HK-2 (cell line): ENCODE data around the gene PARD6A.

ENCODE experiments used
- DNase-seq: peaks from one replicate; pipeline ENCODE4 v3.0.0-alpha.2; 2018; ENCODE audit not compliant: unreplicated experiment

PARD6A gene, protein sequence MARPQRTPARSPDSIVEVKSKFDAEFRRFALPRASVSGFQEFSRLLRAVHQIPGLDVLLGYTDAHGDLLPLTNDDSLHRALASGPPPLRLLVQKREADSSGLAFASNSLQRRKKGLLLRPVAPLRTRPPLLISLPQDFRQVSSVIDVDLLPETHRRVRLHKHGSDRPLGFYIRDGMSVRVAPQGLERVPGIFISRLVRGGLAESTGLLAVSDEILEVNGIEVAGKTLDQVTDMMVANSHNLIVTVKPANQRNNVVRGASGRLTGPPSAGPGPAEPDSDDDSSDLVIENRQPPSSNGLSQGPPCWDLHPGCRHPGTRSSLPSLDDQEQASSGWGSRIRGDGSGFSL

DNA sequence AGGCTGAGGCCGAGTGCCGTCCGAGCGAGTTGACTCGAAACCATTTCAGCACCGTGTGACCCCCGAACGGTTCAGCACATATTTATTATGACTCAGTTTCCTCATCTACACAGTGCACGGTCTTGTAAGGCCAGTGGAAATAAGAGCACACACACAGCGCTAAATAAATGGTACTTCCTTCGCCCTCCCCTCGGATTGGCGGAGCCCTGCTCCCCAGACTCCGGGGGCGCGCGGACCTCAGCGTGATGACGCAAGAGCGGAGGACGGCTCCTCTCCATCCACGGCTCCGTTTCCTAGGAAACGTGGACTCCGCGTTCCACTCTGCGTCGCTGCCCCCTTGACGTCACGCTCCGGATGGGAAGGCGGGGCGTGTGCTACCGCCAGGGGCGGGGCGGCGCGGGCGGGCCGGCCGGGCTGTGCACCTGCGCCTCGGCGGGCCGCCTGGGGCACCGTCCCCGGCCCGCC is at the start of gene PARD6A:
PARD6A (plus strand) TSS at position 397 of the 465 bp plus-strand sequence. CDS start 79 bp downstream, outside the sequence.
- DNase-seq: peak; percentile 86

DNA sequence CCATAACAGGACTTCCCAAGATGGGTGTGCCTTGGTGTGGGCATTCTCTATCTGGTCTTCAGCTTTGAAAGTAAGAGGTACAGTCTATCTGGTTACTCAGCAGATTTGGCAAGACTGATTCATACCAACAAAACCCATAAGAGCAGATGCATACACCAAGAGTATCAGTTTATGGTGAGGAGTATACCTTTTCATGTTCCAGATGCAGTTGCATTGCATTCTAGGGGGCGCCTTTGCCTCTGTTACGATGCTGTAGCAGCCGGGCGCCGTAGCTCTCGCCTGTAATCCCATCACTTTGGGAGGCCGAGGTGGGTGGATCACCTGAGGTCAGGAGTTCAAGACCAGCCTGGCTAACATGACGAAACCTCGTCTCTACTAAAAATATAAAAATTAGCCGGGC is 47.0 kb upstream of the PARD6A start:
- DNase-seq: no peak

DNA sequence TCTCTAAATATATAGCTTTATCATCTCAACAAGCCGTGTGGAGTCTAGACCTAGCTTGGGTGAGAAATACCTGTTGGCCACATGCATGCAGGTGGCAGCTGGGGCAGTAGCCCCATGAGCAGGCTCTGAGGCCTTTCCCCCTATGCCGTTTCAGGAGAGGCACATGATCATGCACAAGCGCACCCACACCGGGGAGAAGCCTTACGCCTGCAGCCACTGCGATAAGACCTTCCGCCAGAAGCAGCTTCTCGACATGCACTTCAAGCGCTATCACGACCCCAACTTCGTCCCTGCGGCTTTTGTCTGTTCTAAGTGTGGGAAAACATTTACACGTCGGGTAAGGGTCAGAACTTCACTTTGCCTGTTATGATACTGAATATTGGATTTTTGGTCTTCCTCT is 32.5 kb upstream of the PARD6A start:
- no peak for DNase-seq

DNA sequence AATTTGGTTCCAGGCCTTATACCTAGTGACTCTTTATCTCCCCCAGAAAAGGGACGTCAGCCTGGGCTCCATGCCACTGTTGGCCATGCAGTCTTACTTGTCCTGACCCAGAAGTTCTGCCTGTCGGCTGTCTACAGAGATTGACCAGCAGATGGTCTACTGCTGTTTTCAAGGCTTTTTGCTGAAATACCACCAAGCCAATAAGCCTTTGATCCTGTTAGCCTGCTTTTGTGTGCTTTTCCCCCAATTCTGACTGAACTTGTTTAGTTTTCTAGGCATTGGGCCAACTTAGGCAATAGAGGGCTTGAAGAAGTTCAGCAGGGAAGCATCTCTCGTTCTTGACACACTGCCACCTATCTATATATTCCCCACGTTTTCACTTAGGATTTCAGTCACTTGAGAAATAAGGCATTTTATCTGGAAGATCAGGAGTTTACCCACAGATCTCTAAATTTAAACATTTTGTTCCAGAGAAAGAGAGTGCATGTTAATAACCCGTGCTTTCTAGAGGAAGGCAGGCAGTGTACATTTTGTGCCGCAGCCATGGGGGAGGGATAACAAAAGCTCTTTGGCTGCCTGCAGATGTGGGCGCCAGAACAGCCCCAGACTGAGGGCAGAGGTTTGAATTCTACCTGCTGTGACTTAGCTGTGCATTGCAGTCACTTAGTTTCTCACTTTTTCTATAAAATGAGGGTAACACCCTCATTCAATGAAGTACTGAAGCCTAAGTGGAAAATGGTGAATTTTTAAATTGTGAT is 28.2 kb upstream of the PARD6A start:
- no peak for DNase-seq

DNA sequence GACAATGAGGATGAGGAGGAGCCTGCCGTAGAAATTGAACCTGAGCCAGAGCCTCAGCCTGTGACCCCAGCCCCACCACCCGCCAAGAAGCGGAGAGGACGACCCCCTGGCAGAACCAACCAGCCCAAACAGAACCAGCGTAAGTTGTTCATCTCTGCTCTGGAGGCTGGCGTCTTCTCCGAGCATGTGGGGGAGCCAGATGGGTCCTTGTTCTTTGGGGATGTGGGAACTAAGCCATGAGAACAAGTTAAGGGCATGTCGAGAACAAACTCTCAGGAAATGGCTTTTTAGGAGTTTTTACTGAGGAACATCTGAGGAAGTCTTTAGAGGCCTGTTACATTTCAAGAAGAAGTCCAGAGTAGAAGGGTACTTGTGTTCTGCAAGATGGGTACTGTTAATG is 24.0 kb upstream of the PARD6A start:
- no peak for DNase-seq

DNA sequence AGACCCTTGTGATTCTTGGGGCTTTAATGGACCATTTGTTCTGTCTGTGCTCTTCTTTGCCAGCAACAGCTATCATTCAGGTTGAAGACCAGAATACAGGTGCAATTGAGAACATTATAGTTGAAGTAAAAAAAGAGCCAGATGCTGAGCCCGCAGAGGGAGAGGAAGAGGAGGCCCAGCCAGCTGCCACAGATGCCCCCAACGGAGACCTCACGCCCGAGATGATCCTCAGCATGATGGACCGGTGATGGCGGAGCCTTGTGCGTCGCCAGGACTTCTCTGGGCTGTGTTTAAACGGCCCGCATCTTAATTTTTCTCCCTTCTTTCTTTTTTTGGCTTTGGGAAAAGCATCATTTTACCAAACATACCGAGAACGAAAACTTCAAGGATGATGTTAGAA is 23.1 kb upstream of the PARD6A start:
- DNase-seq: no peak

DNA sequence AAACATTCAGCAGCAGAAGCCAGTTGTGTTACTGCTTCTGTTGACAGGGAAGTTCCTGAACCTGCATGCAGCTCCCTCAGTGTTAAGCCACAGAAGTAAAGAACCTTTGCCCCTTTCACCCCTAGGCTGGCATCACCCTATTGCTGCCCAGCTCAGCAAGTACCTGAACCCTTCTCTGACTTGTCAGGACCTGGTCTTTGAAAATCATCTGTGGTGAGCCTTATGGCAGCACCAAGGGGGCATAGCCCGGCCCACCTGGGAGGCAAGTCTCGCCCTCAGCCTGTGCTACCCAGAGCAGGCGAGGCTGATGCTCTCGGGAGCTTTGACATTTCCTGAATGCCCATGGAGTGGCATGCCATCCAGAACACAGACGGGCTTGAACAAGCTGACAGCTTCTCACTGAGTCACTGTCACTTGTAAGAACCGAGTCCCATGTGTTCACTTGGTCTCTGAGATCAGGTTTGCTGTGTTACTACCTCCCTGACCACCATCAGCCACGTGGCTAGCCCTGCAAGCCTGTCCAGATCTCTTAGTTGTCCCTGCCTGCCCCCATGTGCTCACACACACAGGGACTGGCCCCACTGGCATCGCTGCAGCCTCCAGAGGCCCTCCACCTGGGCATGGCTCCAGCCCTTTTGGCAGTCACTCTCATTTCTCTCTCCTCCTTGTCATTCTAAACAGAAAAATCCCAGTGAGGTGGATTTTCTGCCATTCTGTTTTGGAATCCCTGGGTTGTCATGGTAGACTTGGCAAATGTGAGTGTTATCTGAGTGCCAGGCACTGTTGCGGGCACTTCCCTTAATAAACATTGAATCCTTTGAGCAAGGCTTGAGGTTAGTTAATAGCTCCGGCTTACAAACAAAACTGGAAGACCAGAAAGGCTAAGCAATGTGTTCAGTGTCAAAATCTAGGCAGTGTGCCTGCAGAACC is 18.7 kb upstream of the PARD6A start:
- no peak for DNase-seq

DNA sequence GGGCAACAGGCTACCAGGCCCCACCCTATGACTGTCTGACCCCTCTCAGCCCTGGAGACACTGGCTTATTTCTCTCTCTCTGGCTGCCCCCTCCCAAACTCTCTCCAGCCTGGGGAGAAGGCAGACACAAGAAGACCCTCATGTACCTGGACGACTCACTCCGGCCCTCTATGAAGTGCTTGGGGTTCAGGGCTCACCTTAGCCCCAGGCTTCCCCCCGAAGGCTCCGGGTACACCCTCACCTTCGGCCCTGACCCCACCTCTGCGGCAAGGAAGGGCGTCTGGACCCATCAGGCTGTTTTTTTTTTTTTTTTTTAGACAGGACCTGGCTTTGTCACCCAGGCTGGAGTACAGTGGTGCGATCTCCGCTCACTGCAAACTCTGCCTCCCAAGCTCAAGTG is 16.7 kb upstream of the PARD6A start:
- DNase-seq: no peak

DNA sequence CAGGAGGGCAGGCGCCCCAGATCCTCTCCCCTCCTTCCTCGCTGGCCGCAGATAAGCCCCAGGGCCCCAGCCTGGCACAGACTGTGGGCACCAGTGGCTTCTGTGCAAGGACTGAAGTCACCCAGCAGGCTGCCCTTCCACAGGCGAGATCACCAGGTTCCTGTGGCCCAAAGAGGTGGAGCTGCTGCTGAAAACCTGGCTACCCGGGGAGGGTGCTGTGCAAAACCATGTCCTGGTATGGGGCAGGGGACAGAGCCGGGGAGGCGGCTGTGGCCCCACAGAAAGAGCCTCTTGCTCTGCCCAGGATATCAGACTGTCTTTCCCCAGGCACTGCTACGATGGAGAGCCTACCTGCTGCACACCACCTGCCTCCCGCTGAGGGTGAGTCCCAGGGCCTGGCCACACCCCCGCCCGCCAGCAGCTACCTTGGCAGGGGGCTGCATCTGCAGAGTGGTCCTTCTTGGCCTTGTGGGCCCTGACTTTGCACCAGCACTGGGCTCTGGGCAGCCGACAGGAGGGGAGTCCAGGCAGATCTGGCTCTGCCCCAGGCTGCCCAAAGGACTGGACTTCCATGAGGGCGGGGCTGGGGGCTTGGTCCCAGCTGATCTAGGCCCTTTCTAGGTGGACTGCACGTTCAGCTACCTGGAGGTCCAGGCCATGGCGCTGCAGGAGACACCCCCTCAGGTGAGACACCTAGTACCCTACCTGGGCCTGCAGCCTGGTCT is 15.2 kb upstream of the PARD6A start:
- no peak for DNase-seq

DNA sequence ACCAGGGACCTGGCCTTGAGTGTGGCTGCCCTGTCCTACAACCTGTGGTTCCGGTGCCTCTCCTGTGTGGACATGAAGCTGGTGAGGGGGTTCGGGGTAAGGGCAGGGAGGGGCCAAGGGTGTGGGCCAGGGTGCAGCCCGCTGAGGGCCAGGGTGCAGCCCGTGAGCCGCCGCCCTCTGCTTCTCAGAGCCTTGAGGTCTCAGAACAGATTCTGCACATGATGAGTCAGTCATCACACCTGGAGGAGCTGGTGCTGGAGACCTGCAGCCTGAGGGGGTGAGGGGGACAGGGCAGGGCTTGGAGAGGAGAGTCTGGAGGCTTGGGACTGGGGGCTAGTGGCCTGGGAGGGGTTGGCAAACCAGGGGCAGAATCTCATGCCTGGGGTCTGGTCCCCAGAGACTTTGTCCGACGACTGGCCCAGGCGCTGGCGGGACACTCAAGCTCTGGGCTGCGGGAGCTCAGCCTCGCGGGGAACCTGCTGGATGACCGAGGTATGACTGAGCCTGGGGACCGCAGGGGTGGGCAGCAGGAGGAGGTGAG is 13.6 kb upstream of the PARD6A start:
- DNase-seq: no peak

DNA sequence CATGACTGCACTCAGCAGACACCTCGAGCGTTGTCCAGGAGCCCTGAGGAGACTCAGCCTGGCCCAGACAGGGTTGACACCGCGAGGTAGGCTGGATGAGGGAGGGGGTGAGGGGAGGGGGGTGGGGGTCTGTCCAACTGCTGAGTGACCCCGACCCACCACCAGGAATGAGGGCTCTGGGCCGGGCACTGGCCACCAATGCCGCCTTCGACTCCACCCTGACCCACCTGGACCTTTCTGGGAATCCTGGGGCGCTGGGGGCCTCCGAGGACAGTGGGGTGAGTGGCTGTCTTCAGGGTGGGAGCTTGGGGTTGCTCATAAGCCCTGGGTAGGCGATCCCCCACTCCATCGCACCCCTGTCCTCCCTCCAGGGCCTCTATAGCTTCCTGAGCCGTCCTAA is 13.1 kb upstream of the PARD6A start:
- DNase-seq: no peak

DNA sequence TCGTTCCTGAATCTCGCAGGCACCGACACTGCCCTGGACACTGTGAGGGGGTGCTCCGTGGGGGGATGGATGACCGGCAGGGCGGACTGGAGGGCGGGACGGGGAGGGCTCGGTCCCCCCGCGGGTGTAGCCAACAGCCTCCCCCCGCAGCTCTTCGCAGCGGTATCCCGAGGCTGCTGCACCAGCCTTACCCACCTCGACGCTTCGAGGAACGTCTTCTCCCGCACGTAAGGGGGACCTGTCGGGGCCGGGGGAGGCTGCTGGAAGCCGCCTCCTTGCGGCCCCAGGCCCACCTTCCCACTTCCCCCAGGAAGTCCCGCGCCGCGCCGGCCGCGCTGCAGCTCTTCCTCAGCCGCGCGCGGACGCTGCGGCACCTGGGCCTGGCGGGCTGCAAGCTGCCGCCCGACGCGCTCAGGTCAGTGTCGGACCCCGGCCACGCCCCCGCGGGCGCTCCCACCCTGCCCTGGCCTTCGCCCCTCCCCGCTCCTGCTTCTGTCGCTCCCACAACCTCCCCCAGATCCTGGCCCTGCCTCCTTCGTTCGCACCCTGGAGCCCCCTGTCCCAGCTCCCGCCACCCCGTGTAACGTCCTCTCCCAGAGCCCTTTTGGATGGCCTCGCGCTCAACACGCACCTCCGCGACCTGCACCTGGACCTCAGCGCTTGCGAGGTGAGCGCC is 12.5 kb upstream of the PARD6A start:
- DNase-seq: no peak

DNA sequence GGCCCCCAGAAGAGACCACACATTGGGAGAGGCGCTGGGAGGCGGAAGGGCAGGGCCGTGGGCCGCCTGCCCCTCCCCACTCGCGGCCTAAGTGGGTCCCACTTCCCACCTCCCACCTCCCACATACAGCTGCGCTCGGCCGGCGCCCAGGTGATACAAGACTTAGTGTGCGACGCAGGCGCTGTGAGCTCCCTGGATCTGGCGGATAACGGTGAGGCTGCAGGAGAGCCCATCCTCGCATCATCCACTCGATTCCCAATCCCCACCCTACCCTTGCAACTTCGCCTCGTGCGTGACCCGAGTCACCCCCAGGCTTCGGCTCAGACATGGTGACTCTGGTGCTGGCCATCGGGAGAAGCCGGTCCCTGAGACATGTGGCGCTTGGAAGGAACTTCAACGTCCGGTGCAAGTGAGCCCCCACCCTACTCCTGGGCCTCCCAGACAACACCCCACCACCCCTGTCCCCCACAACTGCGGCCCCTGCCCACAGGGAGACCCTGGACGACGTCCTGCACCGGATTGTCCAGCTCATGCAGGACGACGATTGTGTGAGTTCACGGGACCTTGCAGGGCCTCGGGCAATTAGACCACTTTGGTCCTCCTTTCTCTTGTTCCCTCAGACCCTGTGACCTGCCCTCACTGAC is 11.9 kb upstream of the PARD6A start:
- DNase-seq: no peak

DNA sequence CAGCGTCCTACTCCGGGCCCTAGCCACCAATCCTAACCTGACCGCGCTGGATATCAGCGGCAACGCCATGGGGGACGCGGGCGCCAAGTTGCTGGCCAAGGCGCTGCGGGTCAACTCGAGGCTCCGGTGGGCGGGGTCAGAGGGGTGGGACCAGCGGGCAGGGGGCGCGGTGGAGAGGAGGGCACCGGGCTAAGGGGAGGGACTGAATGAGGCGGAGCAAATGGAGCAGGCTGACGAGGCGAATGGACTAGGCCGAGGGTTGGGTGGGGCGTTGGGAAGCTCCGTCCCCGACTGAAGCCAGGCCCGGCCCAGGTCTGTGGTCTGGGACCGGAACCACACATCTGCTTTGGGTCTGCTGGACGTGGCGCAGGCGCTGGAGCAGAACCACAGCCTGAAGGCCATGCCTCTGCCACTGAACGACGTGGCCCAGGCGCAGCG is 11.2 kb upstream of the PARD6A start:
- DNase-seq: no peak

DNA sequence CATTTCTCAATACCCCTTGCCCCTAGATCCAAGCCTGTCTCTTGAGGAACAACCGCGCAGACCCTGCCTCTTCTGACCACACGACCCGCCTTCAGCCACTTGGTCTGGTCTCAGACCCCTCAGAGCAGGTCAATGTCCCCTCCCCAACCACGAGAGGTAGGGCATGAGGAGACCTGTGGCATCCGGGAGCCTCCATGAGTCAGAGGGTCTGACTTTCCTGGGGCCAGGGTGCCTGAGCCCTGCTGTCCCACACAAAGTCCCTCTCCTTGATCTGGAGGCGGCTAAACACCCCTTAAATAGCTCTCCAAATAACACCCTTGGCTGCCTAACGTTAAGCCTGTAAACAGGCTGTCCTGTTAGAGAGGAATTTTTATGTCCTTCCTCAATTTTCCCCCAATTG is 10.7 kb upstream of the PARD6A start:
- DNase-seq: no peak

DNA sequence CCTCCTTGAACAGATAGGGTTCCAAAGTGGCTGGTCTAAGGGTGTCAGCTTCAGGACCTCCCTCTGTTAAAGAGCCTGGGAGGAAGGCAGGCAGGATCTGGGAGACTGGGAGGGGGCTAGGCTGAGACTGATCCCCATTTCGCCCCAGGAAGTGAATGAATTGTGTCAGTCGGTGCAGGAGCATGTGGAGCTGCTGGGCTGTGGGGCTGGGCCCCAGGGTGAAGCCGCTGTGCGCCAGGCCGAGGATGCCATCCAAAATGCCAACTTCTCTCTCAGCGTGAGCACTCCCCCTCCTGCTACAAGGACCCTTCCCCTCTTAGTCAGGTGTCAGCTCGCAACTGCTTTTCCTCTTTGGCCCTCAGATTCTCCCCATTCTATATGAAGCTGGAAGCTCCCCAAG is 9.7 kb upstream of the PARD6A start:
- DNase-seq: no peak

DNA sequence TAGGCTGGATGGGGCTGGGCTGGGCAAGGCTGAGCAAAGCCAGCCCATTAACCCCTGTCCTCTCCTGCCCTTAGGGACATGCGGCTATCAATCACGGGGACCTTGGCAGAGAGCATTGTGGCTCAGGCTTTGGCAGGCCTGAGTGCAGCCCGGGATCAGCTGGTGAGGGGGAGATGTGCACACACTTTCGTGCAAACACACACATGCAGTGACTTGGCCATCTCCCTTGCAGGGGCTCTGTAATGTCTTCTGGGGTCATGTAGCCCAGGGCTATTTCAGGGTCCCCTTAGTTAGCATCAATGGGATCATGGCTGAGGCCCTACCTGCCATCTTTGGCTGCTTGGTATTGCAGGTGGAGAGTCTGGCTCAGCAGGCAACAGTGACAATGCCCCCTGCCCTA is 8.9 kb upstream of the PARD6A start:
- DNase-seq: no peak

DNA sequence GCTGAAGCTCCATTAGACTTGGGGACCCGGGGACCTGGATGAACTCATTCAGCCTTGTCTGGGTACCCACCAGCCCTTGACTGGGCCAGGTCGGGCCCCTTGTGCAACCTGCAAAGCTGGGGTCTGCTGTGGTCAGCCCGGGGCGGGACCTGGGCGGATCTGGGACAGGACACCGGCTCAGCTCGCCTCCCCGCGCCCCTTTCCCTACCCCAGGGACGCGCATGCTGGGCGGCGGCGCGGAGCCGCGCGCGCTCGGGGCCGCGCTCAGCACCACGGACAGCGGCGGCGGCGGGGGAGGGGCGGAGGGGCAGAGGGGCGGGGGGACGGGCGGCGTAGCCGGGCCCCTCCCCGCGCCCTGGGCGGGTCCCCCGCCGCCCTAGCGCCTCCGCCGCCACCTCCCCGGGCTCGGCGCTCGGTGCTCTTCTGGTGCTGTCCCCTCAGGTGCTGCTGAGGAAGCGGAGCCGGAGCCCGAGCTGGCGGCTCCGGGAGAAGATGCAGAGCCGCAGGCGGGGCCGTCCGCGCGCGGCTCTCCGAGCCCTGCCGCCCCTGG is 8.1 kb upstream of the PARD6A start:
- DNase-seq: peak; percentile 55

DNA sequence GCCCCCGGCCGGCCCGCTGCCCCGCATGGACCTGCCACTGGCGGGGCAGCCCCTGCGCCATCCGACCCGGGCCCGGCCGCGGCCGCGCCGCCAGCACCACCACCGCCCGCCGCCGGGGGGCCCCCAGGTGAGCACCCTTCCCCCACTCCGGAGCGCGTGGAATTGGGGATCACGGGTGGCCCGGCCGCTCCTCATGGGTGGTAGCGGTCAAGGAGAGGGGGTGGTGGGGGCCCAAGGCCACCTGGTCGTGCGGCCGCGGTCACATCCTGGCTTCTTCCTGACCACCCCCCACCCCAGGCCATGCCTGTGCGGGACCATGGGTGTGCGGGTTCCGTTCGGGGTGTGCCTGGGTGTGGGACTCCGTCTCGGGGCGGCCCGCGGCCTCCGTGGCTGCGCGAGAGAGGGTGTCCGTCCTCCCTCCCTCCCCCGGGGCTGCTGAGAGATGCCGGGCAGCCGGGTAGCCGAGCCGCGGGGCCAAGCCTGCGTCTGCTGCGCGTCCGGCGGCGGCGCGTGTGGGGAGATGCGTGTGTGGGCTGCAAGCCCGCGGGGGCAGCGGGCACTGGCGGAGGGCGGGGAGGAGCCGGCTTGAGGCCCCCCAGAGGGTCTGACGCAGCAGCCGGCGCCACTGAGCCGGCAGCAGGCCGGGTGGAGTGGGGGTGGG is 7.5 kb upstream of the PARD6A start:
- DNase-seq: peak; percentile 49
